Smooth muscle cell (in vitro differentiated cells): ENCODE data around the gene SCRN2. TPM values are rescaled to one million over a fixed set of nuclear protein-coding genes. Genes with fewer than 3 reads are reported as not detected.
A peak's percentile ranks its signal among the peaks of the same experiment; 100 is the strongest.

Experiments used
- DNase-seq: peaks from one replicate; lab custom pipeline; 2025; ENCODE audit not compliant: unreplicated experiment; lab: John Stamatoyannopoulos, UW
- H2AFZ ChIP-seq: fragments of 200-600 bp; sonication (generic); 2 replicates; pipeline ENCODE4 v1.6.0; 2016; ENCODE audit warnings: antibody characterized with exemption, low read depth, mild to moderate bottlenecking
- H3F3A ChIP-seq: fragments of 200-600 bp; sonication (generic); 2 replicates; pipeline ENCODE4 v1.6.0; 2017; ENCODE audit warnings: antibody characterized with exemption, low read depth
- H3K27ac ChIP-seq: fragments of 200-600 bp; sonication (generic); 2 replicates; pipeline ENCODE4 v1.5.1; 2016; ENCODE audit warnings: low read depth, mild to moderate bottlenecking
- H3K27me3 ChIP-seq: fragments of 200-600 bp; sonication (generic); 2 replicates; pipeline ENCODE4 v1.6.1; 2016; ENCODE audit warnings: low read depth, mild to moderate bottlenecking
- H3K36me3 ChIP-seq: fragments of 200-600 bp; sonication (generic); 2 replicates; pipeline ENCODE4 v1.5.1; 2016; ENCODE audit warnings: low read depth
- H3K4me1 ChIP-seq: fragments of 200-600 bp; sonication (generic); 2 replicates; pipeline ENCODE4 v1.5.1; 2016; ENCODE audit warnings: low read depth
- H3K4me2 ChIP-seq: fragments of 200-600 bp; sonication (generic); 2 replicates; pipeline ENCODE4 v1.6.0; 2016; ENCODE audit warnings: mild to moderate bottlenecking
- H3K4me3 ChIP-seq: fragments of 200-600 bp; sonication (generic); 2 replicates; pipeline ENCODE4 v1.5.1; 2016; ENCODE audit warnings: mild to moderate bottlenecking
- H3K79me2 ChIP-seq: fragments of 200-600 bp; sonication (generic); 2 replicates; pipeline ENCODE4 v1.6.0; 2016; ENCODE audit warnings: low read depth, mild to moderate bottlenecking
- H3K9ac ChIP-seq: fragments of 200-600 bp; sonication (generic); 2 replicates; pipeline ENCODE4 v1.6.0; 2016; ENCODE audit warnings: low read depth
- H3K9me3 ChIP-seq: fragments of 200-600 bp; sonication (generic); replicated peaks from 2 replicates; pipeline ENCODE4 v1.5.1; 2016; ENCODE audit warnings: low read depth
- H4K20me1 ChIP-seq: fragments of 200-600 bp; sonication (generic); 2 replicates; pipeline ENCODE4 v1.6.0; 2016; ENCODE audit warnings: low read depth
- WGBS: methylation state at CpG from one replicate; pipeline ENCODE4 v1.1.7; 2016; ENCODE audit warnings: low lambda C conversion rate; 5-methylcytosine and 5-hydroxymethylcytosine counted together
- polyA plus RNA-seq: library from polyadenylated mRNA; unstranded; fragments of >200 nt; fragmentation: Nextera tagmentation; extraction: Ambion mirVana; gene quantifications from 2 replicates; pipeline ENCODE4 v1.2.1, GENCODE V29; 2016
- total RNA-seq: library from RNA; depleted of rRNA; stranded (reverse); fragments of >200 nt; gene quantifications from 2 replicates; pipeline ENCODE4 v1.2.3, GENCODE V29; 2014
- TF ChIP-seq, protein P1 (sequence below): fragments of 200-600 bp; sonication (generic); IDR thresholded peaks from 2 replicates; pipeline ENCODE4 v1.5.1; 2017; ENCODE audit warnings: borderline replicate concordance, mild to moderate bottlenecking, antibody characterized with exemption; ENCODE audit not compliant: insufficient read depth, poor library complexity, severe bottlenecking

The SCRN2 gene
- total and polyA plus RNA-seq, 2 experiments from 2014 or later = 16.0 to 49.4 TPM

DNA sequence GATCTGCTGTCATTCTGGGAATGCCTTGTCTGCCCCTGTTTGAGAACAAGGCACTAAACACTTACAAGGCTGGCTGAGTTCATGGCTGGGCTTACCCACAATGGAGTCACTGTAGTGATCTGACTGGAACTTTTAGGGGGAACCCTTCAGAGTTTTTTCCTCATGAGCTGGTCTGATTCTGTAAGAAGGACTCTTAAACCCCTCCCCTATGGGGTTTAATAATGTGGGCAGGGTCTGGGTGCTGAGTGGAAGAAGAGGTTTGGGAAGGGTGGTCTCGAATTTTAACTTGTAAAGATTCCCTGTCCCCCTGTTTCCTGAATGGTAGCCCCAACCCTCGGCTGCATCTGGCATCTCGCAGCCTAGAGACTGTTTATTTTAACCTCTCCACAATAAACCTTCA is 50.0 kb downstream of the SCRN2 start:
- no peaks in the 10 kb centered on the region for H3F3A ChIP-seq
- no peaks in the 10 kb centered on the region for H3K4me1 ChIP-seq
- no peak overlapping the region for H3K9ac ChIP-seq
- H3K27me3 ChIP-seq = peaks cover 92% of the 10 kb centered on the region
- no peak overlapping the region for H3K4me2 ChIP-seq
- H3K27ac ChIP-seq = no peak overlapping the region
- H3K79me2 ChIP-seq = no peaks in the 10 kb centered on the region
- no peaks in the 10 kb centered on the region for H3K36me3 ChIP-seq
- no peaks in the 10 kb centered on the region for H3K9me3 ChIP-seq
- H2AFZ ChIP-seq = no peak overlapping the region
- DNase-seq = no peak
- WGBS = 71% methylated on average over 3 of the region's 3 CpGs
- H4K20me1 ChIP-seq = no peaks in the 10 kb centered on the region
- H3K4me3 ChIP-seq = no peak overlapping the region
- TF ChIP-seq, protein P1, sequence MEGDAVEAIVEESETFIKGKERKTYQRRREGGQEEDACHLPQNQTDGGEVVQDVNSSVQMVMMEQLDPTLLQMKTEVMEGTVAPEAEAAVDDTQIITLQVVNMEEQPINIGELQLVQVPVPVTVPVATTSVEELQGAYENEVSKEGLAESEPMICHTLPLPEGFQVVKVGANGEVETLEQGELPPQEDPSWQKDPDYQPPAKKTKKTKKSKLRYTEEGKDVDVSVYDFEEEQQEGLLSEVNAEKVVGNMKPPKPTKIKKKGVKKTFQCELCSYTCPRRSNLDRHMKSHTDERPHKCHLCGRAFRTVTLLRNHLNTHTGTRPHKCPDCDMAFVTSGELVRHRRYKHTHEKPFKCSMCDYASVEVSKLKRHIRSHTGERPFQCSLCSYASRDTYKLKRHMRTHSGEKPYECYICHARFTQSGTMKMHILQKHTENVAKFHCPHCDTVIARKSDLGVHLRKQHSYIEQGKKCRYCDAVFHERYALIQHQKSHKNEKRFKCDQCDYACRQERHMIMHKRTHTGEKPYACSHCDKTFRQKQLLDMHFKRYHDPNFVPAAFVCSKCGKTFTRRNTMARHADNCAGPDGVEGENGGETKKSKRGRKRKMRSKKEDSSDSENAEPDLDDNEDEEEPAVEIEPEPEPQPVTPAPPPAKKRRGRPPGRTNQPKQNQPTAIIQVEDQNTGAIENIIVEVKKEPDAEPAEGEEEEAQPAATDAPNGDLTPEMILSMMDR = no peak

DNA sequence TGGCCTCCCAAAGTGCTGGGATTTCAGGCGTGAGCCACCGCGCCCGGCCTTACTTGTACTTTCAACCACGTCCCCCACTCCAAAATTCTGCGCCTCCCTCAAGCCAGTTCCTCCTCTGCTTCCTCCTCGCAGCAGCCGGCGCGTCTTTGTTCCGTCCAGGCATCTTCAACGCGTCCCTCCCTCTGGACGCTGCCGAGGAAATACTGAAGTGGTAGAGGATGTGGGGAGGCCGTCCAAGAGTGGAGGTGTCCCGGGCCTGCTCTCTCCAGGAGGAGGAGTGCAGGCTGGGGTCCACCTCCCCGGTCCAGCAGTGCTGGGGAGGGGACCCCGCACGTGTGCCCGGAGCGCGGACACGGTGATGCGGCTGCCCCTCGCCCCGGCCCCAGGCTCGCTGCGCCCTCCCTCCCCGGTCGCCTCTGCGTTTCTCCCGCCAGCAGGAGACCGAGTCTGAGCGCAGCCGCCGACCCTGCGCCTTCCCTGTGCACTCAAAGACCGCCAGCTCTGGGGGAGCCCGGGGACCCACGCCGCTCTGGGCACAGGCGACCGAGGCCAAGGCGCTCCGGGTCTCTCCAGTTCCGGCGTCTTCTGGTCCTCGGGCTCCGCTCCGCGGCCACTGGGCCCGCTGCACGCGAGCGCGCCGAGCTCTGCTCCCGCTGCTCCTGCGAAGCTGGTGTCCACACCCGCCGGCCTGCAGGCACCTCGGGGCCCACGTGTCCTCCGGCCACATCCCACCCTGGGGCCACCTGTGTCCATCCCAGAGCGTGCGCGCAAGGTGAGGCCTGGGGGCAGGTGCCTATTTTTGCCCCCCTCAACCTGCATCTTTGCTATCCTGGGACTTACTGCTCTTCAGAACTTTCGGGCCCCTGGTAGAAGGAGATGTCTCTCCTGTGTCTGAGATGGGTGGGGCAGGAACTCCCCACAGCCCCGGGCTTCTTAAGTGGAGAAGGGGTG is 51.2 kb downstream of the SCRN2 start:
- H3K9me3 ChIP-seq = no peaks in the 10 kb centered on the region
- H3K4me1 ChIP-seq = no peaks in the 10 kb centered on the region
- H4K20me1 ChIP-seq = no peaks in the 10 kb centered on the region
- no peak overlapping the region for H2AFZ ChIP-seq
- H3K27ac ChIP-seq = no peak overlapping the region
- peak overlapping the region; percentile 85 for H3K4me2 ChIP-seq
- no peak overlapping the region for H3K9ac ChIP-seq
- peak overlapping the region; percentile 42 for H3K4me3 ChIP-seq
- no peak for DNase-seq
- WGBS = 7% methylated on average over 47 of the region's 70 CpGs
- peaks cover 83% of the 10 kb centered on the region for H3K27me3 ChIP-seq
- TF ChIP-seq, protein P1 = peak; percentile 24
- H3K36me3 ChIP-seq = no peaks in the 10 kb centered on the region
- H3F3A ChIP-seq = no peaks in the 10 kb centered on the region
- no peaks in the 10 kb centered on the region for H3K79me2 ChIP-seq

Other genes with a start within 250 kb of the SCRN2 start
- 242 and 245 TPM in 2 replicates for gene KPNB1, start 191.4 kb downstream of the SCRN2 start, total RNA-seq
- 78.8 and 83.0 TPM in 2 replicates for gene KPNB1, start 191.4 kb downstream of the SCRN2 start, polyA plus RNA-seq
- 5.8 and 17.5 TPM in 2 replicates for gene TBKBP1, start 147.1 kb downstream of the SCRN2 start, total RNA-seq
- gene TBKBP1, start 147.1 kb downstream of the SCRN2 start, polyA plus RNA-seq = 7.7 and 8.3 TPM in 2 replicates
- gene TBX21, start 108.0 kb downstream of the SCRN2 start, total RNA-seq = not detected in 2 replicates
- not detected in 2 replicates for gene TBX21, start 108.0 kb downstream of the SCRN2 start, polyA plus RNA-seq
- 3.7 and 9.2 TPM in 2 replicates for gene OSBPL7, start 19.5 kb downstream of the SCRN2 start, total RNA-seq
- gene OSBPL7, start 19.5 kb downstream of the SCRN2 start, polyA plus RNA-seq = 6.3 and 8.4 TPM in 2 replicates
- 24.0 and 30.4 TPM in 2 replicates for gene MRPL10, start 9.7 kb downstream of the SCRN2 start, total RNA-seq
- 36.6 and 40.4 TPM in 2 replicates for gene MRPL10, start 9.7 kb downstream of the SCRN2 start, polyA plus RNA-seq
- gene LRRC46, start 9.6 kb downstream of the SCRN2 start, total RNA-seq = not detected in 2 replicates
- gene LRRC46, start 9.6 kb downstream of the SCRN2 start, polyA plus RNA-seq = 0.26 and 1.2 TPM in 2 replicates
- gene SP6, start 9.9 kb upstream of the SCRN2 start, total RNA-seq = 9.3 and 9.8 TPM in 2 replicates
- gene SP6, start 9.9 kb upstream of the SCRN2 start, polyA plus RNA-seq = 10.7 and 13.1 TPM in 2 replicates
- 2.4 and 4.7 TPM in 2 replicates for gene SP2, start 55.0 kb upstream of the SCRN2 start, total RNA-seq
- 9.0 and 9.4 TPM in 2 replicates for gene SP2, start 55.0 kb upstream of the SCRN2 start, polyA plus RNA-seq
- gene PNPO, start 100.3 kb upstream of the SCRN2 start, total RNA-seq = 7.6 and 9.3 TPM in 2 replicates
- gene PNPO, start 100.3 kb upstream of the SCRN2 start, polyA plus RNA-seq = 5.2 and 8.0 TPM in 2 replicates
- not detected in 2 replicates for gene PRR15L, start 116.6 kb upstream of the SCRN2 start, total RNA-seq
- 0.15 TPM in 1 of 2 replicates, not detected in the other for gene PRR15L, start 116.6 kb upstream of the SCRN2 start, polyA plus RNA-seq
- 79.6 and 85.6 TPM in 2 replicates for gene CDK5RAP3, start 129.8 kb upstream of the SCRN2 start, total RNA-seq
- gene CDK5RAP3, start 129.8 kb upstream of the SCRN2 start, polyA plus RNA-seq = 119 and 121 TPM in 2 replicates
- 70.6 and 91.8 TPM in 2 replicates for gene COPZ2, start 196.5 kb upstream of the SCRN2 start, total RNA-seq
- gene COPZ2, start 196.5 kb upstream of the SCRN2 start, polyA plus RNA-seq = 193 and 257 TPM in 2 replicates
- 101 and 103 TPM in 2 replicates for gene NFE2L1, start 207.1 kb upstream of the SCRN2 start, total RNA-seq
- 61.0 and 67.6 TPM in 2 replicates for gene NFE2L1, start 207.1 kb upstream of the SCRN2 start, polyA plus RNA-seq